GM19467 (cell line): ENCODE measurements around the gene CNN2.

Experiments
- ATAC-seq: cut with Tn5 transposase; IDR thresholded peaks from one replicate; pipeline ENCODE4 v1.9.1; 2021; ENCODE audit warnings: mild to moderate bottlenecking, moderate library complexity; ENCODE audit not compliant: unreplicated experiment

CNN2 gene

DNA sequence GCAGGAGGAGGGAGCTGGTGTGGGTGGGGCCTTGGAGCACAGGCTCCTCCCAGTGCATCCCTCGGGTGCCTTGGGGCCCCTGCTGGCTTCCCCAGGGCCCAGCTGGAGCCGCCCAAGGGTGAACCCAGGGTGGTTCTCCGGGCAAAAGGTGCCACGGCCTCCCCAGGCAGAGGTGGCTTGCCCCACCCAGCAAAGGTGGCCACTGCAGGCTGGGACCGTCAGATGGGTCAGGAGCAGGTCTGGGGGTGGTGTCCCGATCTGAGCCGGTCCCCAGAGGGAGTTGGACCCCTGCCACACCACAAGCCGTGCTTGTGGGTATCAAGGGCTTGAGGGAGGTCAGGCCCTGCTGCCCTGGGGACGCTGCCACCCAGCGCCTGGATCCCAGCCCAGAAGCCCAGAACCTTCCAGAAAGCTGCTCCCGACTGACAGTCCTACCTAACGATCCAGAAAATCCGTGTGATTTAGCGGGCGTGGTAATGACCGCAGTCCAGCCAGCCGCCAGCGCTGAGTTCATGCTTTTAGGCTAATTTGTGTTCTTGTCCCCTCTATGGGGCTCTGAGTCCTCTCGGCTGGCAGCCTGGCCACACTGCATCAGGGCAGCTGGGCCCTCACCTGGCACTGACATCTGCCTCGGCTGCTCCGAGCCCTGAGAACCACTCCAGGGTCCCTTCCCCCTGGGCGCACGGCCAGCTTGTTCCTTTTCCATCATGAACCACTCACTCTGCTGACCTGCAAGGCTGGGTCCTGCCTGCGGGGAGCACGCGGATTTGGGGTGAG, 31.2 kb upstream of the CNN2 start:
- no peak for ATAC-seq

DNA sequence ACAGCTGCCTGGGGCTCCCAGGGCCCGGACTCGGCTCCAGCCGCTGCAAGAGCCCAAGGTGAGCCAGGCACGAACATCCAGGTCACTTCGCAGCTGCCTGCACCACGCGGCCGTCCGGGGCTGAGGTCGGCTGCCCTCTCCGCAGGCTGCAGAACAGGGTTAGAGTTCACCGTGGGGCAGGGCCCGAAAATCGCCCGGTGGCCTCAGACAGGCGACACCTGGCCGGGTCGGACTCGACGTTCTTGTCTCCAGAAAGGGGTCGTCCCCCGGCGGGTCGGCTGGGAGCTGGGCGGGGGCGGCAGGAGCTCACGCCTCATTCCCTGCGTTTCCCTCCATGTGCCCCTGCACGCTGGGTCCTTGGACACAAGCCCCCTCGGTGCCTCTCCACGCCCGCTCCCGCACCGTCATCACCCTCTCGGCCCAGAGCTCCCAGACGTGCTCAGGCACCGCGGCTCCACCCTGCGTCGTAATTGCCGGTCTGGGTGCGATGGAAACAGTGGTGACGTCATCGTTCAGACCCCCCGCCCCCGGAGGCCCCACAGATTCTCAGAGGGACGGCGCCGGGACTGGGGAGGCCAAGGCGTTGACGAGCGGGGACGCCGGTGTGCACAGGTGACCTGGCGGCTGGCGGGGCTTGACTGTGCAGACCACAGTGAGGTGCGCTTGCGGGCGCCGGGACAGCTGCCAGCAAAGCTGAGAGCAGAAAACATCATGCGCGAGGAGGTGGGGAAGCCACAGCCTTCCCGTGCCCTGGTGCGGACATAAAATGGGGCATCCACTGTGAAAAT, 30.2 kb upstream of the CNN2 start:
- no peak for ATAC-seq

DNA sequence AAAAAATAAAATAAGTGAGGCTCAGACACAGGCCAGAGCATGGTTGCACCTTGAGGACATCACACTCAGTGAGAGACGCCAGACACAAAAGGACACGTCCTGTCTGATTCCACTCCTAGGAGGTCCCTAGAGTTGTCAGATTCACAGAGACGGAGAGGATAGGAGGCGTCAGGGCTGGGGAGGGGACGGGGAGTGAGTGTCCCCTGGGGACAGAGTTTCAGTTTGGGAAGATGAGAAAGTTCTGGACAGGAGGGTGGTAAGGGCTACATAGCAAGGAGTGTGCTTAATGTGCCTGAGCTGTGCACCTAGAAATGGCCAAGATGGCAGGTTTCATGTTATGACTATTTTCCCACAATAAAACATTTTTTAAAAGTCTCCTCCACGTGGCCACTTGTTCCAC, 28.3 kb upstream of the CNN2 start:
- ATAC-seq = no peak

DNA sequence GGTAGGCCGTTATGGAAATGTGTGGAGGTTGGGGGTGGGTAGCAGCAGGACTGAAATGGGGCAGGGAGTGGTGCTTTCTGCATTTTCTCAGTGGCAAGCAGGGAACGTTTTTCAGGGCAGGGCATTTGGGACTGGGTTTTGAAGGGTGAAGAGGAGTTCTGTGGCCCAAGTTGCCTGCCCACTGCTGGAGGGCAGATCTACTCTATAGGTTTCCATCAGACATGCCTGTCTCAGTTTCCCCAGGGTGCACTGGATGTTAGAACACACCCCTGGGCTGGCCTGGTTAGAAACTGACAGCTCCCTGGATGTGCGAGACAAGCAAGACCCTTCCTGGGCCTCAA, 27.1 kb upstream of the CNN2 start:
- no peak for ATAC-seq

DNA sequence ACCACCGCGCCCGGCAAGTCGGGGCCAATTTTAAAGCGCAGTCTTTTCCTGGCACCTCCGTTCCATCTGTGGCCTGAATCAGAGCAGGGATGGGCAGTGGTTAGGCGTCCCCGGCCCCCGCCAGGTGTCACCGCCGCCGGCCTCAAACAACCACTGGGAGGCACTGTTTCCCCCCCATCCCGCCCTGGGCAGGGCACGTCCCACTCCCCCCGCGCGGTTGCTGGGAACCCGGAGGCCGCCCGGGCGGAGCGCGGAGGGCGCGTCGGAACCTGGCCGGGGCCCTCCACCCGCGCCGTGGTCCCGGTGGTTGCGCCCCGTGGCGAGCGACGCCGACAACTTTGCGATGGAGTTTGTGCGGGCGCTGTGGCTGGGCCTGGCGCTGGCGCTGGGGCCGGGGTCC, 26.3 kb upstream of the CNN2 start, which contains the start of gene GRIN3B:
Gene GRIN3B, plus strand, starts transcription at position 325 of the 400 bp plus-strand sequence. Its CDS starts 19 bp downstream, at position 344.
- no peak for ATAC-seq

DNA sequence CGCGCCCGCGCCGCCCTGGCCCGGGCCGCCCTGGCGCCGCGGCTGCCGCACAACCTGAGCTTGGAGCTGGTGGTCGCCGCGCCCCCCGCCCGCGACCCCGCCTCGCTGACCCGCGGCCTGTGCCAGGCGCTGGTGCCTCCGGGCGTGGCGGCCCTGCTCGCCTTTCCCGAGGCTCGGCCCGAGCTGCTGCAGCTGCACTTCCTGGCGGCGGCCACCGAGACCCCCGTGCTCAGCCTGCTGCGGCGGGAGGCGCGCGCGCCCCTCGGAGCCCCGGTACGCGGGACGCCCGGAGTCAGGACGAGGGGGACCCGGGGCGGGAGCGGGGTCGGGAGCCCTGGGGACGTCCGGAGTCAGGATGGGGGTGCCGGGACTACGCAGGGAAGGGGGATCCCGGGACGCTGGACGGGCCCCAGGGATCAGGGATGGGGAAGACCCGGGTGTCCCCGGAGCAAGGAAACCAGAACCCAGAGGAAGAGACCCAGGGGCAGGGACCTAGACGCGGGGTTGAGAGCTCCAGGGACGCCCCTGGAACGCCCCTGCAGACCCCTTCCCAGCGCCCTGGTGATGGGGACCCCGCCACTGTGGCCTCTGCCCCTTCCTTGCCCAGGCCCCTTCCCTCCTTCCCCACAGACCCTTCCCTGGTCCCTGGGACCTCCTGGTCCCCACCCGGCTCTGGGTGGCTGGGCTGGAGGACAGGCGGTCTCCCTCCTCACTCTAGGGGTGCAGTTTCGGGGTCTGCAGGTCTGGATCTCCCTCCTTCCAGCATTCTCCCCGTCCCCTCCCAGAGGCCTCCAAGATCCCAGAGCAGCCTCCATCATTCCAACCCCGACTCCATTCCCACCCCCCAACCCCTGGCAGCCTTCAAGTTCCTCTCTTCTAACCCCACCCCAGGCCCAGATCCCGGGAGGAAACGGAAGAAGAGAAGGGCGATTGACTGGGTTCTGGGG, 25.5 kb upstream of the CNN2 start:
- ATAC-seq = no peak

DNA sequence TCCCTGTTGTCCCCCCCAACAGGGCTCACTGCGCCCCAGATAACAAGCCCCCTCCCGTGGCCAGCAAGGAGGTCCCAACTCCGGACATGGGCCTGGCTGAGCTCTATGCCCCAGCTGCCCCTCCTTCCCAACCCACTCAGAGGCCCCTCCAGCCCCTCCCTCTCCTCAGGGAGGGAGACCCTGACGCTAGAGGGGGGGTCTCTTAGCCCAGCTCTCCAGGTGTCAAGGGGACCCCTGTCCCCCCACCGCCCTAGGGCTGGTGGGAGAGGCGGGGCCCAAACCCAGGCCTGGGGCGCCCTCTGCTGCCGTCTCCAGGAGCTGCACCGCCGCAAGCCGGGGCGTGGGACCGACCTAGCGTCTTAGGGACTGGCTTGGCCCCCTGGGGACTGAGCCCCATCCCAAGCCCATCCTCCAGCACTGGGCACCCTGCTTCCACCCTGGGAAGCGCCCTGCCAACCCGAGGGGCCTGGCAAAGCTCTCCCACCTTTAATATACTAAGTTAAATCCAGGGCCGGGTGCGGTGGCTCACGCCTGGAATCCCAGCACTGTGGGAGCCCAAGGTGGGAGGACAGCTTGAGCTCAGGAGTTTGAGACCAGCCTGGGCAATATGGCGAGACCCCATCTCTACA, 24.8 kb upstream of the CNN2 start:
- ATAC-seq = no peak

DNA sequence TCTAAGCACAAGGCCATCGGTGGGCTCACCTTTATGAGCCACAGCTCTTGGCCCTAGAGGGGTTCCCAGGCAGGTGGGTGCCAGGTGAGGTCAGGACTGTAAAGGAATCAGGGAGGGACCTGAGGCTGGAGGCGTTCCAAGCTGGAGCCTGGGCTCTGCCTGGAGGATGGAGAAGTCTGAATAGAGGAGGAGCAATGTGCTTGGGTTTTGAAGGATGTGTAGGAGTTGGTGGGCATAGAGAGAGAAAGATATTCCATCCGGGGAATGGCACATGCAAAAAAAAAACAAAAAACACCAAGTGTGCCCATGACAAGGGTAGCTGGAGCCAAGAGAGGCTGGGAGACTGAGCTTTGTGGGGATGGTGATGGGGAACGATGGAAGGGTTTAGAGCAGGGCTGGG, 23.8 kb upstream of the CNN2 start:
- no peak for ATAC-seq

DNA sequence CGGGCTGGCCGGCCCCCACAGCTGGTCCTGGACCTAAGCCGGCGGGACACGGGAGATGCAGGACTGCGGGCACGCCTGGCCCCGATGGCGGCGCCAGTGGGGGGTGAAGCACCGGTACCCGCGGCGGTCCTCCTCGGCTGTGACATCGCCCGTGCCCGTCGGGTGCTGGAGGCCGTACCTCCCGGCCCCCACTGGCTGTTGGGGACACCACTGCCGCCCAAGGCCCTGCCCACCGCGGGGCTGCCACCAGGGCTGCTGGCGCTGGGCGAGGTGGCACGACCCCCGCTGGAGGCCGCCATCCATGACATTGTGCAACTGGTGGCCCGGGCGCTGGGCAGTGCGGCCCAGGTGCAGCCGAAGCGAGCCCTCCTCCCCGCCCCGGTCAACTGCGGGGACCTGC, 23.1 kb upstream of the CNN2 start:
- ATAC-seq = no peak

DNA sequence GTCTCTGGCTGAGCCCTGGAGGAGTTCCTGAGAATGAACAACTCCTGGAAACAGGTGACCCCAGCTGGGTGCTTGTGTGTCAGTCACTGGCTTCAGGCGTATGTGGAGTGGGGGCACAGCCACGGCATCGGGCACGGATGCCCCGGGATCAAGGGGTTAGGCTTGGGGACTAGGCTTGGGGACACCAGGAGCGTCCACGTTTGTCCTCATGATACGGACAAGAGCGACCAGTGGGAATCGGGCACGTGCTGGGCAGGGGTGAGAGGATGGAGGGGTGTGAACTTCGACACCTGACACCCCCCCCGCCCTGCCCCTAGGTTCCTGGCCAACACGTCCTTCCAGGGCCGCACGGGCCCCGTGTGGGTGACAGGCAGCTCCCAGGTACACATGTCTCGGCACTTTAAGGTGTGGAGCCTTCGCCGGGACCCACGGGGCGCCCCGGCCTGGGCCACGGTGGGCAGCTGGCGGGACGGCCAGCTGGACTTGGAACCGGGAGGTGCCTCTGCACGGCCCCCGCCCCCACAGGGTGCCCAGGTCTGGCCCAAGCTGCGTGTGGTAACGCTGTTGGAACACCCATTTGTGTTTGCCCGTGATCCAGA, 22.1 kb upstream of the CNN2 start:
- ATAC-seq = no peak

DNA sequence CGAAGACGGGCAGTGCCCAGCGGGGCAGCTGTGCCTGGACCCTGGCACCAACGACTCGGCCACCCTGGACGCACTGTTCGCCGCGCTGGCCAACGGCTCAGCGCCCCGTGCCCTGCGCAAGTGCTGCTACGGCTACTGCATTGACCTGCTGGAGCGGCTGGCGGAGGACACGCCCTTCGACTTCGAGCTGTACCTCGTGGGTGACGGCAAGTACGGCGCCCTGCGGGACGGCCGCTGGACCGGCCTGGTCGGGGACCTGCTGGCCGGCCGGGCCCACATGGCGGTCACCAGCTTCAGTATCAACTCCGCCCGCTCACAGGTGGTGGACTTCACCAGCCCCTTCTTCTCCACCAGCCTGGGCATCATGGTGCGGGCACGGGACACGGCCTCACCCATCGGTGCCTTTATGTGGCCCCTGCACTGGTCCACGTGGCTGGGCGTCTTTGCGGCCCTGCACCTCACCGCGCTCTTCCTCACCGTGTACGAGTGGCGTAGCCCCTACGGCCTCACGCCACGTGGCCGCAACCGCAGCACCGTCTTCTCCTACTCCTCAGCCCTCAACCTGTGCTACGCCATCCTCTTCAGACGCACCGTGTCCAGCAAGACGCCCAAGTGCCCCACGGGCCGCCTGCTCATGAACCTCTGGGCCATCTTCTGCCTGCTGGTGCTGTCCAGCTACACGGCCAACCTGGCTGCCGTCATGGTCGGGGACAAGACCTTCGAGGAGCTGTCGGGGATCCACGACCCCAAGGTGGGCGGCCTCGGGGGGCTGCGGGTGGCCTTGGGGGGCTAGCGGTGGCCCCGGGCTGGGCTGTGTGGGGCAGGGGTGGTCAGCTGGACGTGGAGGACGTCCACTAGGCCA, 21.4 kb upstream of the CNN2 start:
- no peak for ATAC-seq

DNA sequence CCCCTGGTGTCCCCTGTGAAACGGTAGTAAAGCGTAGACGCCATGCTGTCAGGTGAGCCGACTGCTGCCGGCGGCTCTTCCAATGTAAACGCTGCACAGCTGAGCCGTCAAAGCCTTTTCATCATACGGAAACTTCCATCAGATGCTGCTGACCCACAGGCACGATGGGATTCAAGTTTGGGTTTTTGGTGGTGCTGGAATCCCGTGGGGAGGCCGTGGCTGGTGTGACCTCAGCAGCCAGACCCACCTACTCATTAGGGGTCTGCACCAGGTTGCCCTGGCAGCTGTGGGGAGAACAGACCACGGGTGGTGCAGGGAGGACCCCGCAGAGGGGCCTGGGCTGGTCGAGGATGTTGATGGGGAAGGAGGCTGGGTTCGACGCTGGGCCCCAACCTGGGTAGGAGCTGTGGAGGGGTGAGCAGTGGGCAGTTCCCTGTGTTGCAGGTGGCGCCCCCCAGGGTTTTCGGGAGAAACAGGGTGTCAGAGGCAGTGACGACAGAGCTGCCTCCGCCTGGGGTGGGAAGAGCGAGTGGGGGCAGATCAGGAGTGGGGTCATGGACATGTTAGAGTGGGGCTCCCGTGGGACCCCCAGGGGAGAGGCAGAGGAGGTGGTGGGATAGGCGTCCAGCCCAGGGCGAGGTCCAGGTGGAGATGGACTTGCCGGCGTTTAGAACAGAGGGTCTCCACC, 19.6 kb upstream of the CNN2 start:
- ATAC-seq = no peak

DNA sequence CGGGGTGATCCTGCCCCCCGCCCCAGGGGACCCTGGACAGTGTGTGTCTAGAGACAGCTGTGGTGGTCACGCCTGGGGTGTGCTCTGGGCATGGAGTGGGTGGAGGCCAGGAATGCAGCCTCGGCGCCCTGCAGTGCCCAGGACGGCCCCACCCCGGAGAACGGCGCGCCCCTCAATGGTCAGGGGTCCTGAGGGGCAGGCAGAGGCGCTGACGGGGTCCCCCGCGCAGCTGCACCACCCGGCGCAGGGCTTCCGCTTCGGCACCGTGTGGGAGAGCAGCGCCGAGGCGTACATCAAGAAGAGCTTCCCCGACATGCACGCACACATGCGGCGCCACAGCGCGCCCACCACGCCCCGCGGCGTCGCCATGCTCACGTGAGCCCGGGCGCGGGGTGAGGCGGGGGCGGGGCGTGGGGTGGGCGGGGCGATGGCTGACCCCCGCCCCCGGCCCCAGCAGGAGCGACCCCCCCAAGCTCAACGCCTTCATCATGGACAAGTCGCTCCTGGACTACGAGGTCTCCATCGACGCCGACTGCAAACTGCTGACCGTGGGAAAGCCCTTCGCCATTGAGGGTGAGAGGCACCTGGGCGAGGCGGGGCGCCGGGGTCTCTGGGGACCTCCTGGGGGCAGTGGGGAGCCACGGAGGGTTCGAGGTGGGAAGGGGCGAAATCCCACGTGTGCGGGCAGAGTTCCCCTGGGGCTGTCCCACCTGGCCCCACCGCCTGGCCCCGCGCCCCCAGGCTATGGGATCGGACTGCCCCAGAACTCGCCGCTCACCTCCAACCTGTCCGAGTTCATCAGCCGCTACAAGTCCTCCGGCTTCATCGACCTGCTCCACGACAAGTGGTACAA, 18.8 kb upstream of the CNN2 start:
- ATAC-seq = no peak

DNA sequence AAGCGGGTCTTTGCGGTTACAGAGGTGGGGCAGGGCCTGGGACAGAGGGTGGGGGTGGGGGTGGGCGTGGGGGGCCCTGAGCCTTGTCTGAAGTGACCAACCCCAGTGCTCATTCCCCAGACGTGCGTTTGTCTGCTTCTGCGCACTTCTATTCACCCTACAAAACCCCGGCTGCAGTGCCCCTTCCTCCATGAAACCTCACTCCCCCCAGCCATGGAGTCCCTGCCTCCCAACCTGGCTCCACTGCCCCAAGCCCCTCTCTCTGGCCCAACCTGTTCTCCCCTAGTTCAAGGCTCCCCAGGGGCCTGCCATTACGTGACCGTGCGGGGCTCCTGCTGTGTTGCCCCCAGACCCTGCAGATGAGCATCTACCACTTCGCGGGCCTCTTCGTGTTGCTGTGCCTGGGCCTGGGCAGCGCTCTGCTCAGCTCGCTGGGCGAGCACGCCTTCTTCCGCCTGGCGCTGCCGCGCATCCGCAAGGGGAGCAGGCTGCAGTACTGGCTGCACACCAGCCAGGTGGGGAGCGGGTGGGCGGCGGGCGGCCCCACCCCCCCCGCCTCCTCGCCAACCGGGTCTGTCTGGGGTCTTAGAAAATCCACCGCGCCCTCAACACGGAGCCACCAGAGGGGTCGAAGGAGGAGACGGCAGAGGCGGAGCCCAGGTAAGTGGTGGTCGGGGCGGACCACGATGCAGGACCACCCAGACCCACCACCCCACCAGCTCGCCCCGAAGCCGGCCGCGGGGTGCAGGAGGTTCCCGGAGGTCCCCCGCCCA, 18.0 kb upstream of the CNN2 start:
- no peak for ATAC-seq

DNA sequence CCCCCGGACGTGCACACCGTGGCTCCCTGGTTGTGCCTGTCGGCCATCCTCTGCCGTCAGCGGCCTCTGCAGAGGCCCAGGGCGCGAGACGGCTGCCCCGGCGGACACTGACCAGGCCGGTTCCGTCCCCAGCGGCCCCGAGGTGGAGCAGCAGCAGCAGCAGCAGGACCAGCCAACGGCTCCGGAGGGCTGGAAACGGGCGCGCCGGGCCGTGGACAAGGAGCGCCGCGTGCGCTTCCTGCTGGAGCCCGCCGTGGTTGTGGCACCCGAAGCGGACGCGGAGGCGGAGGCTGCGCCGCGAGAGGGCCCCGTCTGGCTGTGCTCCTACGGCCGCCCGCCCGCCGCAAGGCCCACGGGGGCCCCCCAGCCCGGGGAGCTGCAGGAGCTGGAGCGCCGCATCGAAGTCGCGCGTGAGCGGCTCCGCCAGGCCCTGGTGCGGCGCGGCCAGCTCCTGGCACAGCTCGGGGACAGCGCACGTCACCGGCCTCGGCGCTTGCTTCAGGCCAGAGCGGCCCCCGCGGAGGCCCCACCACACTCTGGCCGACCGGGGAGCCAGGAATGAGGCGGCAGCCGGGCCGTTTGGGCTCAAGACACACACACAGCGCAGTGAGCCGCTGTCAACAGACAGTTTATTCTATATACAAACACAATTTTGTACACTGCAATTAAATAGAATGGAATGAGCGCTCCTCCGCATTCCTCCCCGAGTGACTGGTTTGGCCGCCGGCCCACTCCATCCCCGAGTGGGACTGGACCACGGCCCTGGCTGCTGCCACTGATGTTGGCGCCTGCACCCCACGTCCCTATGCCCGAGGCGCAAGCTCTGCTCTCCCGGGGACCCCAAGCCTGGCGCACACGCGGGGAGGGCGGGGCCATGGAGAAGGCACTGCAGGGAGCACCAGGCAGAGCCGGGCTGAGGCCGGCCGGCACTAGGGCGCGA, 17.1 kb upstream of the CNN2 start:
- ATAC-seq = no peak

DNA sequence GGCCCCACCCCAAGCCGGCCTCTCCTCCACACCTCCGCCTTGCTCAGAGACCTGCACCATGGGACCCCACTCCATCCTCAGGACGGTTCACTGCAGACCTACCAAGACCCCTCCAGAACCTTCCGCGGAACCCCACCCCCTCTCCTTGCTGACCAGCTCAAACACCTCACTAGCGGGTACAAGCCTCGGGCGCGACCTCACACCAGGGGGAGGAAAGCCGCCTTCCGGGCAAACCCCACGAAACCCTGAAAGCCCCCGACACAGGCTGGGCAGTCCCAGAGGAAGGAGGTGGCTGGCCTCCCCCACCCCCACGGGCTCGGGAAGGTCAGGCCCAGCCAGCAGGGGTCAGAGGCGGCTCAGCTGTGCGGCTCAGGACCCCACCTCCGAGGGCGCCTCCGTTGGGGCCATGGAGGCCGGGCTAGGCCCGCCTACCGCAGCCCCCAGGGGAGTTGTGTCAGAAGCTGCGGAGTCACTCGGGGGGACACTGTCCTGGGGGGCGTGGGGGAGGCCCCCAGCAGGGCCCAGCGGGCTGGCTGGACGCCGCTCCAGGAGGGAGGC, 16.3 kb upstream of the CNN2 start:
- ATAC-seq = no peak
